ENCODE results near the gene E2F1.
"Not testable (repeated sequence)": the region's sequence is repeated elsewhere in the genome, so short reads cannot be mapped to it uniquely, and the experiment has no call there.

E2F1 gene

GRCh38 chr20:33710681-33711445 is 24.7 kb upstream of the E2F1 start:
- no peak for DNase-seq (ENCODE audit: low spot score)

- DNase-seq (ENCODE audit: low spot score) = no peak
Measured at GRCh38 chr20:33709905-33710541, 23.8 kb upstream of the E2F1 start.

- no peak for DNase-seq (ENCODE audit: low spot score)
Measured at GRCh38 chr20:33709398-33709797, 23.2 kb upstream of the E2F1 start.

GRCh38 chr20:33707668-33708067 is 21.5 kb upstream of the E2F1 start:
- DNase-seq (ENCODE audit: low spot score) = no peak

DNA sequence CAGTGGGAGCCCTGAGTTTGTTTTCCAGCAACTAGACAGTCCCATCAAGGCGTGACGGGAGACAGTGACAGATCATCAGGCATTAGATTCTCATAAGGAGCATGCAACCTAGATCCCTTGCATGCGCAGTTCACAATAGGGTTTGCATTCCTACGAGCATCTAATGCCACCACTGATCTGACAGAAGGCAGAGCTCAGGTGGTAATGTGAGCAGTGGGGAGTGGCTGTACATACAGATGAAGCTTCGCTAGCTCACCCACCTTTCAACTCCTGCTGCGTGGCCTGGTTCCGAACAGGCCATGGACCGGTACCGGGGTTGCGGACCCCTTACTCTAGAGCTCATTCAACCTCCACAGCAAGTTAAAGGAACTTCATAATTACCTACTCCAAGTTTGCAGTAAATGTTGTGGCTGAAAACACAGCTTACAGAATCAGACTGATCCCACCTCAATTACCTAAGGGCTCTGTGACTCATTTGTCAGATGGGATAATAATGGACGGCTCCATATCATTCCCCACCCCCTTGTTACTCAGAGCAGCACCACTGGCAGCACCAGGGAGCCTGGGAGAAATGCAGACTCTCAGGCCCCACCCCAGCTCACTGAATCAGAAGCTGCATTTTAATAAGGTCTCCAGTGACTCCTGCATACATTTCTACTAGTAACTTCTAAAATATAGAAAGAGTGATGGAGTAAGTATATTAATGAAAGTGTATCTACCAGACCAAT is 18.2 kb upstream of the E2F1 start:
- no peak for DNase-seq (ENCODE audit: low spot score)

DNA sequence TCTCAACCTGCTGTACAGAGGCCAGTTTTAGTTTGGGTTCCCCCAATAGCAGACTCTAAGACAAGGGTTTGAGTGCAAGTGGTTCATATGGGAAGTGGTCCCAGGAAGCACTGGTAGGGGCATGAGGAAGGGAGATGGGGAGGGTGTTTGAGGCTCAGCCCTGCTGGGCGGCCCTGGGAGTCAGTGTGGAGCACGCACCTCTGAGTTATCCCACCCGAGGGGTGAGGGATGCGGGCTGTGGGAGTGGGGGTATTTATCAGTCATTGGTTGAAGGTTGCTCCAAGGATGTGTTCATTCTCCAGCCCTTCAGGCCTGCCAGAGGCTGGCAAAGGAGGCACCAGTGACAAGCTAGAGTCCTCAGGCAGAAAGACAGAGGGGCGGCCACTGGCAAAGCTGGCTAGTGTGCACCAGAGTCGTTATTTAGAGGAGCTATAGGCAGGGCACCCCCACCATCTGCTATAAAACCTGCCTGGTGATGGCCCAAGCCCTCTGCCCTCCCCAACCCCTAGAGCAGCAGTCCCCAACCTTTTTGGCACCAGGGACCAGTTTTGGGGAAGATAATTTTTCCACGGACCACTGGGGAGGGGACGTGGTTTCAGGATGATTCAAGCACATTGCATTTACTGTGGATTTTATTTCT is 17.4 kb upstream of the E2F1 start:
- no peak for DNase-seq (ENCODE audit: low spot score)

DNA sequence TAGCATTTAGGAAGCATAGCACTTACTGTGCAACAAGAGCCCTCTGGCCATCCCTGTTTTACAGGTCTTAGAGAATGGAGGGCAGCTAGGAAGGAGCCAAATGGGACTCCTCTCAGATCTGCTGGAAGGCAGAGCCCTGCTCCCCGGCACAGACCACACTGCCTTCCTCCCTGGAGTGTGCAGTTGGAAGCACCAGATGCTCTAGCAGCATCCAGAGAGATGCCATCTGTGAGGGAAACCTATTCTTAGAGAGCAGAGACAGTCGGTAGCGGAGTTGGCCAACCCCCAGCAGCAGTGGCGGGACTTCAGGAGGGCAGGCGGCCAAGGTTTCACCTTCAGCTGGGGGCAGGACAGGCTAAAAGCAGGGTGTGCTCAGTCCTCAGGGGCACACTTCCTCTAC is 16.7 kb upstream of the E2F1 start:
- no peak for DNase-seq (ENCODE audit: low spot score)

DNA sequence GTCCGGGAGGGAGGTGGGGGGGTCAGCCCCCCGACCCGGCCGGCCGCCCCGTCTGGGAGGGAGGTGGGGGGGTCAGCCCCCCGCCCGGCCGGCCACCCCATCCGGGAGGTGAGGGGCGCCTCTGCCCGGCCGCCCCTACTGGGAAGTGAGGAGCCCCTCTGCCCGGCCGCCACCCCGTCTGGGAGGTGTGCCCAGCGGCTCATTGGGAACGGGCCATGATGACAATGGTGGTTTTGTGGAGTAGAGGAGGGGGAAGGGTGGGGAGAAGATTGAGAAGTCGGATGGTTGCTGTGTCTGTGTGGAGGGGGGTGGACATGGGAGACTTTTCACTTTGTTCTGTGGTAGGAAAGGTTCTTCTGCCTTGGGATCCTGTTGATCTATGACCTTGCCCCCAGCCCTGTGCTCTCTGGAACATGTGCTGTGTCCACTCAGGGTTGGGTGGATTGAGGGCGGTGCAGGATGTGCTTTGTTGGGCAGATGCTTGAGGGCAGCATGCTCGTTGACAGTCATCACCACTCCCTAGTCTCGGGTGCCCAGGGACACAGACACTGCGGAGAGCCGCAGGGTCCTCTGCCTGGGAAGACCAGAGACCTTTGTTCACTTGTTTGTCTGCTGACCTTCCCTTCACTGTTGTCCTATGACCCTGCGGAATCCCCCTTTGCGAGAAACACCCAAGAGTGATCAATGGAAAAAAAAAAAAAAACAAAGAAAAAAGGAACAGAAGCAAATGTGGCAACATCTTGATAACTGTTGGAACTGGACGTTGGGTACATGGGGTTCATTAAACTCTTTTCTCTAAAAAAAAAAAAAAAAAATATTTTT is 15.7 kb upstream of the E2F1 start:
- DNase-seq (ENCODE audit: low spot score) = no peak

GRCh38 chr20:33700696-33701441 is 14.7 kb upstream of the E2F1 start:
- DNase-seq (ENCODE audit: low spot score) = not testable (repeated sequence)

GRCh38 chr20:33698966-33699365 is 12.8 kb upstream of the E2F1 start:
- not testable (repeated sequence) for DNase-seq (ENCODE audit: low spot score)

GRCh38 chr20:33697129-33697528 is 10.9 kb upstream of the E2F1 start:
- no peak for DNase-seq (ENCODE audit: low spot score)

GRCh38 chr20:33696448-33696847 is 10.3 kb upstream of the E2F1 start:
- DNase-seq (ENCODE audit: low spot score) = no peak

DNA sequence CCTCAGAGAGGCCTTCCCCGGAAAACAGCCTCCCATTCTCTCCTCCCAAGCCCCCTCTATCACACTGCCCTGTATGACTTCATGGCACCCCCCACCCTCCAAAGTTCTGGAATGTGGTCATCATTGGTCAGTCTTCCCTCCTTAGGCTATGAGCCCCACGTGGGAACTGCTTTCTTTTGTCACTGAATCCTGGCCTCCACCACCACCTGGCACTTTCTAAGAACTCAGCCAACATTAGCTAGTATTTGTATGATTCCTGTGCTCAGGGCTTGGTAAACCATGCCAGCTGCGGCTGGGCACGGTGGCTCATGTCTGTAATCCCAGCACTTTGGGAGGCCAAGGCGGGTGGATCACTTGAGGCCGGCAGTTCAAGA is 8.4 kb upstream of the E2F1 start:
- no peak for DNase-seq (ENCODE audit: low spot score)

- no peak for DNase-seq (ENCODE audit: low spot score)
Measured at GRCh38 chr20:33693741-33694638, 7.8 kb upstream of the E2F1 start.

- DNase-seq (ENCODE audit: low spot score) = no peak
Measured at GRCh38 chr20:33693289-33693688, 7.1 kb upstream of the E2F1 start.

- no peak for DNase-seq (ENCODE audit: low spot score)
Measured at GRCh38 chr20:33689973-33690372, 3.8 kb upstream of the E2F1 start.

DNA sequence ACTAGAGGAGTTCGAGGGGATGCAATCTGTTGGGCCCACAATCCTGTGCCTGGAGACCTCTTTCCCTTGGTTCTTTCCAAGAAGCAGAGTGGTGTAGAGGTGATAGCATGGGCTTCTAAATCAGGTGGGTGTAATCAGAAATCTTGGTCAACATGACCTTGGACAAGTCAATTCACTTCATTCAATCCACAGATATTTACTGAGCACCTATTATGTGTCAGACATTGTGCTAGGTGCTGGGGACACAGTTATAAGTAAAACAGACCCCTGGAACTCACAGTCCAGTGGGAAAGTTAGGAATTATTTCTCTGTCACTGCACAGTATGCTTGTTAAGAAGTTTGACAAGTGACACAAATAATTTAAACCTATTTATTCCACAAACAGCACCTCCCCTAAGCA is 3.3 kb upstream of the E2F1 start:
- no peak for DNase-seq (ENCODE audit: low spot score)

- no peak for DNase-seq (ENCODE audit: low spot score)
Measured at GRCh38 chr20:33688938-33689424, 2.8 kb upstream of the E2F1 start.

DNA sequence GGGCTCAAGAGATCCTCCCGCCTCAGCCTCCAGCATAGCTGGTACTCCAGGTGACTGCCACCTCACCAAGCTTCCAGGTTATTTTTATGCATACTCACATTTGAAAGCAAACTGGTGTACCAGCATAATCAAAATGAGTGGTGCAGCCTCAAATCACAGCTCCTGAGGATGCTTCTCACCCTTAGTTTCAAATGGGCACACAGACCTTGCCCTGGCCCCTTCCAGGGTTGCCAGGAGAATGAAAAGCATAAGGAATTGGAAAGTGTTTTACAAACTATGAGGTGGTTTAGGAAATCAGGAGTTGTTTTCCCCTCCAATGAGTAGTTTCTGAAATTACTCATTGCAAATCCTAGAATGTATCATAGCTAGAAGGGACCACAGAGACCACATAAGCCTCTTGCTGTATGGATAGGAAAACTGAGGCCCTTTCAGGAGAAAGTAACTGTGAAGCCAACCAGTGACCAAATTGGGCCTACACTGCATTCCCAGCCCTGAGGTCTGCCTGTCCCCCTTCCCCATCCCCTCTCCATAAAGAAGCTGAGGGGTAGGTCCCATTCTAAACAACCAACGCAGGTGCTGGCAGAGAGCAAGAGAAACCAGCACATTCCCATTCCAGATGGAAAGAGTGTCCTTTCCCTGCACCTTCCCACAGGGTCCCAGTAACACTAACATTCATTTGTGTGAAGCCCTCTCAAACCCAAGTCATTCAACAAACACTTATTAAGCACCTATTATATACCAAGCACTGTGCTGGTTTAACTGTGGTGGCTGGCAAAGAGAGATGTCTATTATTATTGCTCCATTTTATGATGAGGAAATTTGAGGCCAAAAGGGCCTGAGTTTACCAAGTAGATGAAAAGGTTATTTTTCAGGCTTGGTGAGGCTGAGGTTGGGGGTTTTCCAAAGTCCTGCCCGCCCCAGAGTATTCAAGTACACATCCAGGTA is 2.1 kb upstream of the E2F1 start:
- DNase-seq (ENCODE audit: low spot score) = no peak

Data from LoVo (cell line).